Activated CD4-positive, CD25-positive, alpha-beta regulatory T cell treated with anti-CD3 and anti-CD28 coated beads, Interleukin-2, amount 50 U/mL, for 24 hours (primary cell): ENCODE results near the gene RAB7A.
"Not testable (repeated sequence)": the region's sequence is repeated elsewhere in the genome, so short reads cannot be mapped to it uniquely, and the experiment has no call there.

ENCODE experiments used
- ATAC-seq, 2 donors: fragments of 150-1000 bp; cut with Tn5 transposase; one replicate each; pipeline ENCODE4 v1.10.0; 2021; ENCODE audit warnings: mild to moderate bottlenecking in 1 of 2, moderate library complexity in 1 of 2

RAB7A gene

GRCh38 chr3:128712848-128713247, 13.1 kb upstream of the RAB7A start:
- ATAC-seq = no peak

- ATAC-seq = peak; percentile 55 to 66
Observed at GRCh38 chr3:128714887-128715491, 11.0 kb upstream of the RAB7A start.

- ATAC-seq = not testable (repeated sequence)
Observed at GRCh38 chr3:128718892-128719291, 7.1 kb upstream of the RAB7A start.

GRCh38 chr3:128720891-128721290, 5.1 kb upstream of the RAB7A start:
- ATAC-seq = no peak

- no peak for ATAC-seq
Observed at GRCh38 chr3:128723477-128723876, 2.5 kb upstream of the RAB7A start.

- no peak for ATAC-seq
Observed at GRCh38 chr3:128725547-128726022, 398 bp upstream of the RAB7A start.

- no peak for ATAC-seq
Observed at GRCh38 chr3:128727059-128727458, 1.1 kb downstream of the RAB7A start.

- no peak for ATAC-seq
Observed at GRCh38 chr3:128727485-128727884, 1.5 kb downstream of the RAB7A start.

- no peak for ATAC-seq
Observed at GRCh38 chr3:128727996-128728395, 2.0 kb downstream of the RAB7A start.

GRCh38 chr3:128728521-128728920, 2.5 kb downstream of the RAB7A start:
- not testable (repeated sequence) for ATAC-seq

GRCh38 chr3:128730471-128730870, 4.5 kb downstream of the RAB7A start:
- no peak for ATAC-seq

- peak in 1 of 2 donors; percentile 20 for ATAC-seq
Observed at GRCh38 chr3:128734523-128735189, 8.7 kb downstream of the RAB7A start.

GRCh38 chr3:128735287-128735686, 9.3 kb downstream of the RAB7A start:
- ATAC-seq = no peak

GRCh38 chr3:128735884-128736283, 9.9 kb downstream of the RAB7A start:
- ATAC-seq = no peak

- no peak for ATAC-seq
Observed at GRCh38 chr3:128736601-128737000, 10.6 kb downstream of the RAB7A start.

- no peak for ATAC-seq
Observed at GRCh38 chr3:128740621-128741020, 14.6 kb downstream of the RAB7A start.

GRCh38 chr3:128742821-128743594, 17.0 kb downstream of the RAB7A start:
- ATAC-seq = no peak

GRCh38 chr3:128745742-128746141, 19.8 kb downstream of the RAB7A start:
- ATAC-seq = no peak

- no peak for ATAC-seq
Observed at GRCh38 chr3:128746881-128747280, 20.9 kb downstream of the RAB7A start.

- no peak for ATAC-seq
Observed at GRCh38 chr3:128748557-128748956, 22.6 kb downstream of the RAB7A start.

GRCh38 chr3:128749035-128749434, 23.1 kb downstream of the RAB7A start:
- no peak for ATAC-seq

- not testable (repeated sequence) for ATAC-seq
Observed at GRCh38 chr3:128749561-128749960, 23.6 kb downstream of the RAB7A start.

GRCh38 chr3:128753715-128754114, 27.7 kb downstream of the RAB7A start:
- peak in 1 of 2 donors; percentile 17 for ATAC-seq

GRCh38 chr3:128760042-128760441, 34.1 kb downstream of the RAB7A start:
- no peak for ATAC-seq
